ENCODE data around the gene LCNL1. TPM values are rescaled to one million over a fixed set of nuclear protein-coding genes. Genes with fewer than 3 reads are reported as not detected.

The LCNL1 gene
- total and polyA plus RNA-seq, 10 of the 15 experiments (the other 5 are each of a cell fraction or from before 2014, with no cell fraction given): not detected

DNA sequence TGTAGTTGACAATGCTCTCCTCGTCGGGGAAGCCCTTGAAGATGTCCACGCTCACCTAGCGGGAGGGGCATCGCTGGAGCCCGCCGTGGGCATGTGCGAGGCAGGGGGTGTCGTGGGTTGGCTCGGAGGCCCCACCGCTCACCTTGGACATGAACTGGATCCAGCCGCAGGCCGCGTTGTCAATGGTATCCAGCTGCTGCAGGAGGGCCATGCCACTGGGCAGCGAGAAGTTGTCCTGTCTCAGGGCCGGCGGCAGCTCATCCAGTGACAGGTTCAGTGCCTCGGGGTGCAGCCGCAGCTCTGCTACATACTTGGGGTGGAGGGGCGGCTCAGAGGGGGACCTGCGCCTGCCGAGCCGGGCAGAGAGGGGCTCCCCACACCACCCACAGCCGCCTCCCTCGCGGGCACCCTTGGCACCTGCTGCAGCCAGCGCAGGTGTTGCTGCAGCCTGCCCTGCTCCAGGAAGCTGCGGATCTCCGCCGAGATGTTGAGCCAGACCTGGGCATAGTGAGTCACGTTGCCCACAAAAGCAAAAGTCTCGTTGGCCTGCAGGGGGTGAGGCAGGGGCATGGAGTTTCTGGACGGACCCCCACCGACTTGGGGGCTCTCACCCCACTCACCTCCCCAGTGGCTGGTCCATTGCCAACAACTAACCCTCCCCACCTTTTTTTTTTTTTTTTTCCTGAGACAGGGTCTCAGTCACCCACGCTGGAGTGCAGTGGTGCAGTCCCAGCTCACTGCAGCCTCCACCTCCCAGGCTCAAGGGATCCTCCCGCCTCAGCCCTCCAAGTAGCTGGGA is 36.2 kb downstream of the LCNL1 start:
- TF ChIP-seq, protein P1, sequence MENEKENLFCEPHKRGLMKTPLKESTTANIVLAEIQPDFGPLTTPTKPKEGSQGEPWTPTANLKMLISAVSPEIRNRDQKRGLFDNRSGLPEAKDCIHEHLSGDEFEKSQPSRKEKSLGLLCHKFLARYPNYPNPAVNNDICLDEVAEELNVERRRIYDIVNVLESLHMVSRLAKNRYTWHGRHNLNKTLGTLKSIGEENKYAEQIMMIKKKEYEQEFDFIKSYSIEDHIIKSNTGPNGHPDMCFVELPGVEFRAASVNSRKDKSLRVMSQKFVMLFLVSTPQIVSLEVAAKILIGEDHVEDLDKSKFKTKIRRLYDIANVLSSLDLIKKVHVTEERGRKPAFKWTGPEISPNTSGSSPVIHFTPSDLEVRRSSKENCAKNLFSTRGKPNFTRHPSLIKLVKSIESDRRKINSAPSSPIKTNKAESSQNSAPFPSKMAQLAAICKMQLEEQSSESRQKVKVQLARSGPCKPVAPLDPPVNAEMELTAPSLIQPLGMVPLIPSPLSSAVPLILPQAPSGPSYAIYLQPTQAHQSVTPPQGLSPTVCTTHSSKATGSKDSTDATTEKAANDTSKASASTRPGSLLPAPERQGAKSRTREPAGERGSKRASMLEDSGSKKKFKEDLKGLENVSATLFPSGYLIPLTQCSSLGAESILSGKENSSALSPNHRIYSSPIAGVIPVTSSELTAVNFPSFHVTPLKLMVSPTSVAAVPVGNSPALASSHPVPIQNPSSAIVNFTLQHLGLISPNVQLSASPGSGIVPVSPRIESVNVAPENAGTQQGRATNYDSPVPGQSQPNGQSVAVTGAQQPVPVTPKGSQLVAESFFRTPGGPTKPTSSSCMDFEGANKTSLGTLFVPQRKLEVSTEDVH (IDR thresholded peaks at IDR 0.05; ENCODE audit: low read depth, partially characterized antibody): no peak
- TF ChIP-seq POLR2AphosphoS5 (IDR thresholded peaks at IDR 0.05; ENCODE audit: low read length) (no peak), CREB1 (IDR thresholded peaks at IDR 0.05; ENCODE audit: low read depth) (no peak), KDM1A (IDR thresholded peaks at IDR 0.05; ENCODE audit: borderline replicate concordance) (no peak), BMI1 (IDR thresholded peaks at IDR 0.05; ENCODE audit: borderline replicate concordance) (no peak), NFYA (IDR thresholded peaks at IDR 0.05; ENCODE audit: borderline replicate concordance, low read depth, low read length) (no peak), ZSCAN29 (IDR thresholded peaks at IDR 0.05) (no peak), SUPT20H (IDR thresholded peaks at IDR 0.05; ENCODE audit: borderline replicate concordance, control insufficient read depth, low read depth, low read length) (no peak), ETV6 (conservative IDR thresholded peaks at IDR 0.05 in 1 of 2, IDR thresholded peaks at IDR 0.05 in 1 of 2; ENCODE audit: borderline replicate concordance in 1 of 2, low read depth in 1 of 2) (no peak), CBFB (IDR thresholded peaks at IDR 0.05; ENCODE audit: low read depth) (no peak), MTA3 (IDR thresholded peaks at IDR 0.05; ENCODE audit: borderline replicate concordance, low read length) (no peak)
- ATAC-seq (no peak), DNase-seq (ENCODE audit: low read depth, low spot score) (no peak), FAIRE-seq (no peak)
- RAD21 ChIA-PET (ENCODE audit: unreplicated experiment): no interaction called here
- SMC1A ChIA-PET (ENCODE audit: uncharacterized antibody, unreplicated experiment): no interaction called here
- POLR2A ChIA-PET: interaction anchor here (0.6 to 1.3 kb wide), 2 partner anchors 12 to 26 kb away, joined by 3 to 4 read pairs; no protein-coding TSS in a partner anchor
- H3K9ac ChIP-seq (ENCODE audit: control insufficient read depth, insufficient read depth, low read length): no peak overlapping the region
- no peaks in the 10 kb centered on the region for H4K20me1 ChIP-seq (ENCODE audit: control insufficient read depth, insufficient read depth)
- no peak overlapping the region for H2AFZ ChIP-seq (ENCODE audit: control insufficient read depth, low read depth, low read length)
- intact Hi-C loops (cut with micrococcal nuclease; ENCODE audit: unreplicated experiment): no loop called here
- 53% methylated on average over 33 of the region's 36 CpGs for WGBS (ENCODE audit: insufficient coverage, insufficient replicate concordance, low lambda C conversion rate, missing lambda C conversion rate)
- no peak overlapping the region for H3K27ac ChIP-seq (ENCODE audit: control insufficient read depth, insufficient read depth)
- H3K4me1 ChIP-seq (ENCODE audit: control insufficient read depth, insufficient read depth, low read length): no peaks in the 10 kb centered on the region
- no TSS peak for BruUV-seq (replicated peaks)
- H3K36me3 ChIP-seq (ENCODE audit: control insufficient read depth in 2 of 2, insufficient read depth in 2 of 2, low read length in 1 of 2): no peaks in the 10 kb centered on the region
- no peak overlapping the region for H3K4me2 ChIP-seq (ENCODE audit: control insufficient read depth, insufficient read depth)
- in situ Hi-C loops (cut with MboI): no loop called here
- no peaks in the 10 kb centered on the region; the same call in 2 of the 3 replicates for H3K9me3 ChIP-seq (replicated peaks; ENCODE audit: control insufficient read depth, insufficient read depth, low read length)
- no peaks in the 10 kb centered on the region for H3K79me2 ChIP-seq (ENCODE audit: control insufficient read depth, insufficient read depth, low read length)
- CTCF ChIA-PET: interaction anchor here (0.6 to 1.5 kb wide), 3 partner anchors 16 to 210 kb away, joined by 4 to 7 read pairs (median 5); no protein-coding TSS in a partner anchor
- H3K4me3 ChIP-seq: no peak overlapping the region
- H3K27me3 ChIP-seq (replicated peaks in 1 of 2; ENCODE audit: control insufficient read depth in 2 of 2, insufficient read depth in 2 of 2, low read length in 1 of 2): no peaks in the 10 kb centered on the region
